Stomach (tissue), 4 donors: ENCODE measurements around the gene NRG3.
"Not testable (repeated sequence)": the region's sequence is repeated elsewhere in the genome, so short reads cannot be mapped to it uniquely, and the experiment has no call there.

Experiments used
- EP300 ChIP-seq: sonication (generic); formaldehyde crosslinking; IDR thresholded peaks from one replicate; pipeline ENCODE4 v1.6.1; 2017; ENCODE audit warnings: antibody characterized with exemption
- POLR2A ChIP-seq, 4 donors: fragments of 450-650 bp; IDR thresholded peaks; one replicate each; pipeline ENCODE4 v1.6.1; 2016; ENCODE audit warnings: antibody characterized with exemption in 4 of 4, control low read depth in 2 of 4, mild to moderate bottlenecking in 1 of 4, moderate library complexity in 1 of 4
- TF ChIP-seq, protein P1 (sequence below), 7 experiments: fragments of 450-650 bp in 4 of 7; fragments of 200-600 bp in 3 of 7; sonication (generic) in 3 of 7; IDR thresholded peaks; one replicate each; pipeline ENCODE4 v1.5.1; 2016 to 2019; ENCODE audit warnings: antibody characterized with exemption in 7 of 7, control low read depth in 2 of 7, mild to moderate bottlenecking in 1 of 7

DNA sequence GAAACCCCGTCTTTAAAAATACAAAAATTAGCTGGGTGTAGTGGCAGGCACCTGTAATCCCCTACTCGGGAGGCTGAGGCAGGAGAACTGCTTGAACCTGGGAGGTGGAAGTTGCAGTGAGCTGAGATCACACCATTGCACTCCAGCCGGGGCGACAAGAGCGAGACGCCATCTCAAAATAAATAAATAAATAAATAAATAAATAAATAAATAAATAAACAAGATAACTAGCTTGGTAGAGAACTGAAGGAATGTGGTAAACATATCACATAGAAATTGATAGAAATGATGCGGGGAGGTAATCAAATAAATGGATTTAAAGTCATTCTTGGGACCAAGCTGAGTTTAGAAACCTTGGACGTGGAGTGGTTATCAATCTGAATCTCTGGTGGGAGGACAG, 1131.5 kb downstream of the NRG3 start:
- TF ChIP-seq, protein P1, sequence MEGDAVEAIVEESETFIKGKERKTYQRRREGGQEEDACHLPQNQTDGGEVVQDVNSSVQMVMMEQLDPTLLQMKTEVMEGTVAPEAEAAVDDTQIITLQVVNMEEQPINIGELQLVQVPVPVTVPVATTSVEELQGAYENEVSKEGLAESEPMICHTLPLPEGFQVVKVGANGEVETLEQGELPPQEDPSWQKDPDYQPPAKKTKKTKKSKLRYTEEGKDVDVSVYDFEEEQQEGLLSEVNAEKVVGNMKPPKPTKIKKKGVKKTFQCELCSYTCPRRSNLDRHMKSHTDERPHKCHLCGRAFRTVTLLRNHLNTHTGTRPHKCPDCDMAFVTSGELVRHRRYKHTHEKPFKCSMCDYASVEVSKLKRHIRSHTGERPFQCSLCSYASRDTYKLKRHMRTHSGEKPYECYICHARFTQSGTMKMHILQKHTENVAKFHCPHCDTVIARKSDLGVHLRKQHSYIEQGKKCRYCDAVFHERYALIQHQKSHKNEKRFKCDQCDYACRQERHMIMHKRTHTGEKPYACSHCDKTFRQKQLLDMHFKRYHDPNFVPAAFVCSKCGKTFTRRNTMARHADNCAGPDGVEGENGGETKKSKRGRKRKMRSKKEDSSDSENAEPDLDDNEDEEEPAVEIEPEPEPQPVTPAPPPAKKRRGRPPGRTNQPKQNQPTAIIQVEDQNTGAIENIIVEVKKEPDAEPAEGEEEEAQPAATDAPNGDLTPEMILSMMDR (IDR thresholded peaks at IDR 0.05), result not testable (repeated sequence)
- TF ChIP-seq POLR2A (IDR thresholded peaks at IDR 0.05); EP300: not testable (repeated sequence)
